ENCODE data around the gene LUC7L3.

- TF ChIP-seq POLR2AphosphoS5 (IDR thresholded peaks at IDR 0.05) (peak in 2 of 3 donors; percentile 48 to 90), CTCF (IDR thresholded peaks at IDR 0.05) (no peak), POLR2A (IDR thresholded peaks at IDR 0.05) (no peak), EP300 (IDR thresholded peaks at IDR 0.05) (no peak)
These were observed 49.0 kb downstream of the LUC7L3 start for GRCh38 chr17:50768346-50768761.

Data from stomach (tissue), 4 donors.